ENCODE measurements around the gene KRTAP5-3. TPM values are rescaled to one million over a fixed set of nuclear protein-coding genes. Genes with fewer than 3 reads are reported as not detected.

The KRTAP5-3 gene
- not detected in 2 replicates for total RNA-seq

GRCh38 chr11:1608363-1608762 is at the start of gene KRTAP5-3:
KRTAP5-3 (minus strand) TSS chr11:1608463; CDS start chr11:1608385, 78 bp downstream.

GRCh38 chr11:1629326-1630185 is 21.3 kb upstream of the KRTAP5-3 start, which contains the start of gene KRTAP5-5:
KRTAP5-5 (plus strand) TSS chr11:1629775; CDS start chr11:1629841, 66 bp downstream.

GRCh38 chr11:1622086-1622485 is 13.8 kb upstream of the KRTAP5-3 start, which contains the start of gene KRTAP5-4:
KRTAP5-4 (minus strand) TSS chr11:1622138; CDS start chr11:1622093, 45 bp downstream.

GRCh38 chr11:1597994-1598380 is 10.3 kb downstream of the KRTAP5-3 start, which contains the start of gene KRTAP5-2:
KRTAP5-2 (minus strand) TSS chr11:1598294; CDS start chr11:1598250, 44 bp downstream.

GRCh38 chr11:1584661-1585370 is 23.4 kb downstream of the KRTAP5-3 start, which contains the start of gene KRTAP5-1:
KRTAP5-1 (minus strand) TSS chr11:1585283; CDS start chr11:1585249, 34 bp downstream.

GRCh38 chr11:1572197-1573076 is 35.8 kb downstream of the KRTAP5-3 start, which contains the start of gene DUSP8:
DUSP8 (minus strand) TSS chr11:1572271; CDS start chr11:1565826, 6,445 bp downstream.

Other genes starting within 250 kb of the KRTAP5-3 start
- gene BRSK2, start 218.5 kb downstream of the KRTAP5-3 start, total RNA-seq: 0.16 and 0.86 TPM in 2 replicates
- 28.1 and 43.8 TPM in 2 replicates for gene MOB2, start 121.7 kb downstream of the KRTAP5-3 start, total RNA-seq
- gene DUSP8, start 36.2 kb downstream of the KRTAP5-3 start, total RNA-seq: under 0.01 and 0.09 TPM in 2 replicates
- not detected in 2 replicates for gene KRTAP5-1, start 23.2 kb downstream of the KRTAP5-3 start, total RNA-seq
- not detected in 2 replicates for gene KRTAP5-2, start 10.2 kb downstream of the KRTAP5-3 start, total RNA-seq
- gene KRTAP5-4, start 13.7 kb upstream of the KRTAP5-3 start, total RNA-seq: not detected in 2 replicates
- not detected in 2 replicates for gene KRTAP5-5, start 21.3 kb upstream of the KRTAP5-3 start, total RNA-seq
- not detected in 2 replicates for gene KRTAP5-6, start 88.7 kb upstream of the KRTAP5-3 start, total RNA-seq
- gene IFITM10, start 142.1 kb upstream of the KRTAP5-3 start, total RNA-seq: 1.1 and 2.2 TPM in 2 replicates
- 226 and 354 TPM in 2 replicates for gene CTSD, start 155.5 kb upstream of the KRTAP5-3 start, total RNA-seq
- not detected in 2 replicates for gene SYT8, start 226.5 kb upstream of the KRTAP5-3 start, total RNA-seq
- gene TNNI2, start 230.5 kb upstream of the KRTAP5-3 start, total RNA-seq: not detected in 2 replicates
- 6.0 and 75.5 TPM in 2 replicates for gene LSP1, start 244.6 kb upstream of the KRTAP5-3 start, total RNA-seq